HepG2 (cell line): ENCODE data around the gene RARG. TPM values are rescaled to one million over a fixed set of nuclear protein-coding genes. Genes with fewer than 3 reads are reported as not detected.
A peak's percentile ranks its signal among the peaks of the same experiment; 100 is the strongest.

Source experiments
- AFF4 ChIP-seq: sonication (generic); formaldehyde crosslinking; IDR thresholded peaks from 2 replicates; pipeline ENCODE4 v1.4.0; 2020; ENCODE audit warnings: missing genetic modification reagents
- ATRX ChIP-seq: sonication (generic); formaldehyde crosslinking; IDR thresholded peaks from 2 replicates; pipeline ENCODE4 v1.4.0; 2020; ENCODE audit warnings: missing genetic modification reagents, borderline replicate concordance
- HDAC1 ChIP-seq: sonication (generic); formaldehyde crosslinking; IDR thresholded peaks from 2 replicates; pipeline ENCODE4 v1.5.1; 2020; ENCODE audit warnings: mild to moderate bottlenecking, missing genetic modification reagents
- KDM1A ChIP-seq: IDR thresholded peaks from 2 replicates; pipeline ENCODE4 v1.6.1; 2016; ENCODE audit warnings: missing compliant biosample characterization
- PAF1 ChIP-seq: IDR thresholded peaks from 2 replicates; pipeline ENCODE4 v1.6.1; 2016; ENCODE audit warnings: missing genetic modification reagents, missing compliant biosample characterization
- SALL2 ChIP-seq: sonication (generic); formaldehyde crosslinking; IDR thresholded peaks from 2 replicates; pipeline ENCODE4 v1.8.1; 2023; ENCODE audit warnings: mild to moderate bottlenecking, missing genetic modification reagents, inconsistent platforms
- ZNF10 ChIP-seq: sonication (generic); formaldehyde crosslinking; IDR thresholded peaks from 2 replicates; pipeline ENCODE4 v1.4.0; 2020; ENCODE audit warnings: mild to moderate bottlenecking, low read depth, missing genetic modification reagents, borderline replicate concordance
- ZNF20 ChIP-seq: sonication (generic); formaldehyde crosslinking; IDR thresholded peaks from 2 replicates; pipeline ENCODE4 v1.4.0; 2020; ENCODE audit warnings: mild to moderate bottlenecking, moderate library complexity, missing genetic modification reagents
- ZNF296 ChIP-seq: sonication (generic); formaldehyde crosslinking; conservative IDR thresholded peaks from 2 replicates; pipeline ENCODE4 v1.5.0; 2020; ENCODE audit warnings: mild to moderate bottlenecking, missing genetic modification reagents
- ZNF441 ChIP-seq: sonication (generic); formaldehyde crosslinking; IDR thresholded peaks from 2 replicates; pipeline ENCODE4 v1.7.0; 2021; ENCODE audit warnings: missing genetic modification reagents, borderline replicate concordance
- ZNF503 ChIP-seq: sonication (generic); formaldehyde crosslinking; IDR thresholded peaks from 2 replicates; pipeline ENCODE4 v1.4.0; 2020; ENCODE audit warnings: missing genetic modification reagents
- ZNF574 ChIP-seq: sonication (generic); formaldehyde crosslinking; IDR thresholded peaks from 2 replicates; pipeline ENCODE4 v1.4.0; 2020; ENCODE audit warnings: missing genetic modification reagents
- ZNF597 ChIP-seq: sonication (generic); formaldehyde crosslinking; IDR thresholded peaks from 2 replicates; pipeline ENCODE4 v1.5.0; 2020; ENCODE audit warnings: missing genetic modification reagents
- ZSCAN20 ChIP-seq: sonication (generic); formaldehyde crosslinking; IDR thresholded peaks from 2 replicates; pipeline ENCODE4 v1.4.0; 2020; ENCODE audit warnings: missing genetic modification reagents, mild to moderate bottlenecking, borderline replicate concordance
- ZZZ3 ChIP-seq: sonication (generic); formaldehyde crosslinking; IDR thresholded peaks from 2 replicates; pipeline ENCODE4 v1.4.0; 2020; ENCODE audit warnings: missing genetic modification reagents, mild to moderate bottlenecking, borderline replicate concordance
- polyA plus RNA-seq, 8 experiments: library from polyadenylated mRNA; depleted of rRNA in 3 of 8; stranded (reverse) in 7 of 8; unstranded in 1 of 8; fragments of >200 nt; fragmentation: Illumina TruSeq in 4 of 8; extraction: Trizol in 4 of 8; gene quantifications; 2 replicates each; pipeline versions ENCODE4 v1.2.1 to v1.2.3, GENCODE V29; 2011 to 2016; ENCODE audit warnings: low read depth in 4 of 8, missing spikeins in 1 of 8, mixed read lengths in 1 of 8; ENCODE audit not compliant: insufficient read depth in 1 of 8
- total RNA-seq, 5 experiments: library from RNA; depleted of rRNA; stranded (reverse); fragments of >200 nt; fragmentation: Illumina TruSeq; extraction: Trizol; gene quantifications; 2 replicates each; pipeline ENCODE4 v1.2.3, GENCODE V29; 2016; ENCODE audit warnings: low read depth in 1 of 5

The RARG gene
- total and polyA plus RNA-seq, 2 of the 13 experiments (the other 11 are each of a cell fraction or from before 2014, with no cell fraction given), result 0.77 to 1.5 TPM

GRCh38 chr12:53221203-53222080 is 10.6 kb downstream of the RARG start (continued):
- peak; percentile 29; the same call in 1 of the 2 replicates for TF ChIP-seq ZNF503 (CRISPR knock-in tag)
- no peak for TF ChIP-seq ZNF597 (CRISPR knock-in tag)
- TF ChIP-seq ATRX, result no peak
- TF ChIP-seq KDM1A (CRISPR knock-in tag), result no peak
- peak; percentile 60 for TF ChIP-seq ZNF574 (CRISPR knock-in tag)
- TF ChIP-seq SALL2 (CRISPR knock-in tag), result peak; percentile 57; the same call in 1 of the 2 replicates
- no peak for TF ChIP-seq ZNF10
- no peak; the same call in 1 of the 2 replicates for TF ChIP-seq ZNF441 (CRISPR knock-in tag)
- no peak for TF ChIP-seq PAF1 (CRISPR knock-in tag)
- TF ChIP-seq HDAC1 (CRISPR knock-in tag), result peak; percentile 19; the same call in 1 of the 2 replicates
- TF ChIP-seq ZSCAN20 (CRISPR knock-in tag), result no peak
- TF ChIP-seq ZNF296 (CRISPR knock-in tag), result no peak
- no peak for TF ChIP-seq ZNF20
- no peak for TF ChIP-seq ZZZ3 (CRISPR knock-in tag)
- TF ChIP-seq AFF4, result no peak
